ENCODE results near the gene TUBAL3. TPM values are rescaled to one million over a fixed set of nuclear protein-coding genes. Genes with fewer than 3 reads are reported as not detected.

The TUBAL3 gene
- not detected in 2 replicates for total RNA-seq

DNA sequence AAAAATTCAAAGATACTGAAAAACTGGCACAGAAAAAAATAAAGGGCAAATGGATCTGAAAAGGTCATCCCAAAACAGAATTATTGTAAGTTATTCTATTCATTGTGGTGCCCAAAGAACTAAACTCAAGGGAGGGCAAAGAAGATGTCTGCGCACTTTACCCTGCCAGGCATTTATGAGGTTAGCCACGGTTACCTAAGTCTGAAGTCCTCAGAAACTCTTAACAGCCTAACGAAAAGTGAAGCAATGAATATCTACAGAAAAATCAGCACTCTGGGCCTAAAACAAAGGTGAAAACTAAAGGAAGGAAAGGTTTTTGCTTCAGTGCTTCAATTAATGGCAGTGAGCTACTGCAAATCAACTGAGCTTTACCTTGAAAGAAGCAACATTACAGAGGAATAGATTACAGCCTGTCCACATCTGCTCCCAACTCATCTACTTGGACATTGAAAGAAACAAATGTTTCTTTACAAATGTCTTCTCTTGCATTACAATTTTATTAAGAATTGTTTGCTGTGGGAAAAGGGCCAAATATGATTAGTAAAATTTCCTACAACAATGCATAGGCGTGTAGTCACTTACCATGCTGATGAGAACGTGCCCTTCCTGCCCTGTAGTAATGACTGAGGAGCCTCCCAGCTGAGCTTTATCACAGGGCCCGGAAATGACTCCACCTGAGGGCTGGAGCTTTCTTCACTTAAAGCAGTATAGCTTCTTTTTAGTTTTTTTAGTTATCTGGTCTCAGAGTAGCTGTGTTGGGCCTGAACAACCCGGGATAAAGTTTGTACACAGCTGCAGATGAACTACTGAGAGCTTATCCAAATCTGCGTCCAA lies at the start of gene TUBAL3:
TSS of gene TUBAL3 (minus strand) at position 621 of the 834 bp plus-strand sequence. CDS start at position 585, 36 bp downstream.

GRCh38 chr10:5412277-5412941 lies 7.8 kb upstream of the TUBAL3 start, which contains the start of gene NET1:
Gene NET1 (plus strand): TSS chr10:5412557. CDS start chr10:5412693, 136 bp downstream.

DNA sequence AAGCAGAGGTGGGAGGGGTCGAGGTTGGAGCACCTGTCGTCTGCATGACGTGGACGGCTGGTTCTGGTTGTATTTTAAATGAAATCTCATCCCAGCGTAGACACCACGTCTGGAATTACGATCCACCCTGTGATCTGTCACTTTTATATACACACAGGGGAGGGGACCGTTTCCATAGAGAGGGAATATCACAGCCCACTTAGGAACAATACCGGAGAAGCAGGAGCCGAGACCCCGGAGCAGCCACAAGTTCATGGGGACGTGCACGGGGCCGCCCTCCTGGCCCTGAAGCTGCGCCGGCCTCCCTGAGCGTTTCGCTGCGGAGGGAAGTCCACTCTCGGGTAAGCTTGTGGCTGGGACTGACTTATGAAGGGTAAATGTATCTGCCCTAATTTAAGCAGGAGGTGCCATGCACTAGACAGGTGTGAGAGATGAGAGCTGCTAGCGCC lies 39.7 kb downstream of the TUBAL3 start, which contains the start of gene UCN3:
TSS of gene UCN3 (plus strand) at position 77 of the 449 bp plus-strand sequence. CDS start 8,755 bp downstream, outside the sequence.

Other genes with a start within 250 kb of the TUBAL3 start
- not detected in 2 replicates for gene AKR1C8, start 219.7 kb downstream of the TUBAL3 start, total RNA-seq
- gene AKR1C4, start 208.0 kb downstream of the TUBAL3 start, total RNA-seq = not detected in 2 replicates
- gene UCN3, start 39.9 kb downstream of the TUBAL3 start, total RNA-seq = not detected in 2 replicates
- 7.8 and 10.7 TPM in 2 replicates for gene NET1, start 7.7 kb upstream of the TUBAL3 start, total RNA-seq
- gene CALML5, start 94.7 kb upstream of the TUBAL3 start, total RNA-seq = not detected in 2 replicates
- gene CALML3, start 120.1 kb upstream of the TUBAL3 start, total RNA-seq = not detected in 2 replicates